OCI-LY7 (cell line): ENCODE results near the gene FOXA1.

Experiments used
- EZH2phosphoT487 ChIP-seq: fragments of 200-600 bp; sonication (generic); IDR thresholded peaks from 2 replicates; pipeline ENCODE4 v1.6.1; 2018; ENCODE audit warnings: low read depth, borderline replicate concordance, mild to moderate bottlenecking, mixed run types, antibody characterized with exemption, low read length, moderate library complexity, mixed read lengths
- TF ChIP-seq, protein P1 (sequence below): fragments of 200-600 bp; sonication (generic); conservative IDR thresholded peaks from 2 replicates; pipeline ENCODE4 v1.5.1; 2014; ENCODE audit warnings: mild to moderate bottlenecking, antibody characterized with exemption, low read length, moderate library complexity, mixed read lengths

DNA sequence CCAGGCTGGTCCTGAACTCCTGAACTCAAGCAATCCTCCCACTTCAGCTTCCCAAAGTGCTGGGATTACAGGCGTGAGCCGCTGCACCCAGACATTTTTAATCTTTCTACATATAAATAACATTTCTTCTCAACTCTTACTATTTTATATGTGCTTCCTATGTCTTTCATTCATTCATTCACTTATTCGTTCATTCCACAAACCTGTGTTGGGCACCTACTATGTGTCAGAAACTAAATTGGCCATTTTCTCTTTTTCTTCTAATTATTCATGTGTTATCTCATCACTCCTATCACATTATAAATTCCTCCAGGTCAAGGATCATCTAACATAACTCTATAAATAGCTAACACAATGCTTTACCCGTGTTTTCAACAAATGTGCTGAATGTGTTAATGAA, 23.7 kb downstream of the FOXA1 start:
- TF ChIP-seq, protein P1, sequence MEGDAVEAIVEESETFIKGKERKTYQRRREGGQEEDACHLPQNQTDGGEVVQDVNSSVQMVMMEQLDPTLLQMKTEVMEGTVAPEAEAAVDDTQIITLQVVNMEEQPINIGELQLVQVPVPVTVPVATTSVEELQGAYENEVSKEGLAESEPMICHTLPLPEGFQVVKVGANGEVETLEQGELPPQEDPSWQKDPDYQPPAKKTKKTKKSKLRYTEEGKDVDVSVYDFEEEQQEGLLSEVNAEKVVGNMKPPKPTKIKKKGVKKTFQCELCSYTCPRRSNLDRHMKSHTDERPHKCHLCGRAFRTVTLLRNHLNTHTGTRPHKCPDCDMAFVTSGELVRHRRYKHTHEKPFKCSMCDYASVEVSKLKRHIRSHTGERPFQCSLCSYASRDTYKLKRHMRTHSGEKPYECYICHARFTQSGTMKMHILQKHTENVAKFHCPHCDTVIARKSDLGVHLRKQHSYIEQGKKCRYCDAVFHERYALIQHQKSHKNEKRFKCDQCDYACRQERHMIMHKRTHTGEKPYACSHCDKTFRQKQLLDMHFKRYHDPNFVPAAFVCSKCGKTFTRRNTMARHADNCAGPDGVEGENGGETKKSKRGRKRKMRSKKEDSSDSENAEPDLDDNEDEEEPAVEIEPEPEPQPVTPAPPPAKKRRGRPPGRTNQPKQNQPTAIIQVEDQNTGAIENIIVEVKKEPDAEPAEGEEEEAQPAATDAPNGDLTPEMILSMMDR = no peak
- no peak for TF ChIP-seq EZH2phosphoT487
